ENCODE data around the gene FMNL1.

The FMNL1 gene

GRCh38 chr17:45265821-45266220 is 44.1 kb downstream of the FMNL1 start:
- no peak for DNase-seq (ENCODE audit: extremely low read depth, insufficient read length)

GRCh38 chr17:45266372-45266926 is 44.8 kb downstream of the FMNL1 start:
- peaks cover 55% of the 10 kb centered on the region for H3K36me3 ChIP-seq (ENCODE audit: control insufficient read depth, insufficient read depth, low read length)
- no peak overlapping the region for H3K4me3 ChIP-seq (replicated peaks; ENCODE audit: low read depth, low read length)
- no peaks in the 10 kb centered on the region for H3K27me3 ChIP-seq (replicated peaks; ENCODE audit: control insufficient read depth, insufficient read depth, low read length)
- DNase-seq (ENCODE audit: extremely low read depth, insufficient read length), result no peak
- TF ChIP-seq, protein P1, sequence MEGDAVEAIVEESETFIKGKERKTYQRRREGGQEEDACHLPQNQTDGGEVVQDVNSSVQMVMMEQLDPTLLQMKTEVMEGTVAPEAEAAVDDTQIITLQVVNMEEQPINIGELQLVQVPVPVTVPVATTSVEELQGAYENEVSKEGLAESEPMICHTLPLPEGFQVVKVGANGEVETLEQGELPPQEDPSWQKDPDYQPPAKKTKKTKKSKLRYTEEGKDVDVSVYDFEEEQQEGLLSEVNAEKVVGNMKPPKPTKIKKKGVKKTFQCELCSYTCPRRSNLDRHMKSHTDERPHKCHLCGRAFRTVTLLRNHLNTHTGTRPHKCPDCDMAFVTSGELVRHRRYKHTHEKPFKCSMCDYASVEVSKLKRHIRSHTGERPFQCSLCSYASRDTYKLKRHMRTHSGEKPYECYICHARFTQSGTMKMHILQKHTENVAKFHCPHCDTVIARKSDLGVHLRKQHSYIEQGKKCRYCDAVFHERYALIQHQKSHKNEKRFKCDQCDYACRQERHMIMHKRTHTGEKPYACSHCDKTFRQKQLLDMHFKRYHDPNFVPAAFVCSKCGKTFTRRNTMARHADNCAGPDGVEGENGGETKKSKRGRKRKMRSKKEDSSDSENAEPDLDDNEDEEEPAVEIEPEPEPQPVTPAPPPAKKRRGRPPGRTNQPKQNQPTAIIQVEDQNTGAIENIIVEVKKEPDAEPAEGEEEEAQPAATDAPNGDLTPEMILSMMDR (IDR thresholded peaks at IDR 0.05; ENCODE audit: insufficient read depth, low read length, poor library complexity, severe bottlenecking), result no peak

More at GRCh38 chr17:45265821-45266220, 44.1 kb downstream of the FMNL1 start:
- peaks cover 52% of the 10 kb centered on the region for H3K36me3 ChIP-seq (ENCODE audit: control insufficient read depth, insufficient read depth, low read length)
- no peaks in the 10 kb centered on the region for H3K27me3 ChIP-seq (replicated peaks; ENCODE audit: control insufficient read depth, insufficient read depth, low read length)
- TF ChIP-seq, protein P1 (IDR thresholded peaks at IDR 0.05; ENCODE audit: insufficient read depth, low read length, poor library complexity, severe bottlenecking), result no peak
- no peak overlapping the region for H3K4me3 ChIP-seq (replicated peaks; ENCODE audit: low read depth, low read length)

DNA sequence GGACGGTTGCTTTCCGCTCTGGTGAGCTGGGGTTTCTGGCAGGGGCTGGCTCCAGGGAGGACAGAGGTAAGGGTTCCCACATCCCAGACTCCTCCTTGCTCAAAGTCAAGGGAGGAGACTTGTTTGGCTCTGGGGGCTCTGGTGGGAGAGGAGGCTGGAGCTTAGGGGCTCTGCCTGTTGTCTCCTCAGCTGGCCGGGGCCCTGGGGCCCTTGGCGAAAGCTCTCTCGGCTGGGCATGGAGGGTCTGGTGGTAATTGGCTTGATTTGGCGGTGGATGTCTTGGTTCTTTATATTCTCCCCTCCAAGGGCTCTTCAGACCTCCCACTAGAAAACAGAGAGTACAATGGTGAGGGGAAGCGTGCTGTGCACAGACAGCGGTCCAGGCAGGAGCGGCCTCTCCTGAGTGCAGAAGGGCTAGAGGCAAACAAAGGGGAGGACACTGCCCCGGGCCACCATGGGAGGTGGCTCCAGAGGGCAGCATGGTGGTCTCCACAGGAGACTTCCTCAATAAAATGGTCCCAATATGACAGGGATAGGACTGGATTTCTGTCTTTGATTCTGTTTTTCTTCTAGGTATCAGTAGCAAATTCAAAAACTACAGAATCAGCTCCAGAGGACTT is 45.9 kb downstream of the FMNL1 start:
- TF ChIP-seq, protein P1 (IDR thresholded peaks at IDR 0.05; ENCODE audit: insufficient read depth, low read length, poor library complexity, severe bottlenecking), result no peak
- Histone ChIP-seq H3K27me3 (replicated peaks; ENCODE audit: control insufficient read depth, insufficient read depth, low read length) (no peaks in the 10 kb centered on the region), H3K4me3 (replicated peaks; ENCODE audit: low read depth, low read length) (no peak overlapping the region), H3K36me3 (ENCODE audit: control insufficient read depth, insufficient read depth, low read length) (peaks cover 55% of the 10 kb centered on the region)
- DNase-seq (ENCODE audit: extremely low read depth, insufficient read length), result no peak

GRCh38 chr17:45269912-45270311 is 48.2 kb downstream of the FMNL1 start:
- no peaks in the 10 kb centered on the region for H3K27me3 ChIP-seq (replicated peaks; ENCODE audit: control insufficient read depth, insufficient read depth, low read length)
- peaks cover 52% of the 10 kb centered on the region for H3K36me3 ChIP-seq (ENCODE audit: control insufficient read depth, insufficient read depth, low read length)
- TF ChIP-seq, protein P1 (IDR thresholded peaks at IDR 0.05; ENCODE audit: insufficient read depth, low read length, poor library complexity, severe bottlenecking), result no peak
- DNase-seq (ENCODE audit: extremely low read depth, insufficient read length), result no peak
- no peak overlapping the region for H3K4me3 ChIP-seq (replicated peaks; ENCODE audit: low read depth, low read length)

DNA sequence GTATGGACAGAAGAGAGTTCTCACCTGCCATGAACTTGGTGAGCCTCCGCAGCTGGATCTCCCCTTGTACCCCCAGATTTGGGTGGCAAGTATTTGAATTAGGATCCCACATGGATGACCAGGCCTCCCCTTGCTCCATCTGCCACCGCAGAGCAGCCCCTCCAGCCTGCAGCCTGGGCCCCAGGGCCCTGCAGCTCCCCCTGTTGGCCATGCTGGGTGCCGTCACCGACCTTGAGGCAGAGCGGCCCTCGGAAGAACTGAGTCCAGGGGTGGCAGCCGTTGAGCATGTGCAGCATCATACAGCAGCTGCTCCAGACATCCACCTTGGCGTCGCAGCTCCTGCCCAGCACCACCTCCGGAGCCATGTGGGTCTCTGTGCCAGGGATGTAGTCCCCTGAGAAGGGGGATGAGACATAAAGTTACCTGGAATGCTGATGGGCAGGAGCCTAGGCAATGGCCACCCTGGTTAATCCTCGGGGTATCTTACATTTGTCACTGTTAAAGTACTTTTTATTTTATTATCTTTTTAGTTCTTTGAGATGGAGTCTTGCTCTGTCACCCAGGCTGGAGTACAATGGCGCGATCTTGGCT is 49.2 kb downstream of the FMNL1 start:
- no peaks in the 10 kb centered on the region for H3K27me3 ChIP-seq (replicated peaks; ENCODE audit: control insufficient read depth, insufficient read depth, low read length)
- DNase-seq (ENCODE audit: extremely low read depth, insufficient read length), result no peak
- H3K36me3 ChIP-seq (ENCODE audit: control insufficient read depth, insufficient read depth, low read length), result peaks cover 51% of the 10 kb centered on the region
- TF ChIP-seq, protein P1 (IDR thresholded peaks at IDR 0.05; ENCODE audit: insufficient read depth, low read length, poor library complexity, severe bottlenecking), result peak; percentile 72
- no peak overlapping the region for H3K4me3 ChIP-seq (replicated peaks; ENCODE audit: low read depth, low read length)
